ENCODE results near the gene MCRIP2.
"Not testable (repeated sequence)": the region's sequence is repeated elsewhere in the genome, so short reads cannot be mapped to it uniquely, and the experiment has no call there.

MCRIP2 gene

GRCh38 chr16:595942-596735 lies 45.5 kb upstream of the MCRIP2 start:
- Histone ChIP-seq H3K79me2 (ENCODE audit: control insufficient read depth, low read length) (peaks cover 53% of the 10 kb centered on the region), H3K4me3 (ENCODE audit: low read length) (no peak overlapping the region), H3K9me3 (ENCODE audit: control insufficient read depth, insufficient read depth, low read length) (no peaks in the 10 kb centered on the region; the same call in 1 of the 2 replicates), H3K4me1 (ENCODE audit: control insufficient read depth, low read length) (peaks cover 25% of the 10 kb centered on the region), H3K9me2 (replicated peaks; ENCODE audit: control insufficient read depth, low read length) (no peaks in the 10 kb centered on the region), H3K27ac (ENCODE audit: low read depth, low read length) (no peak overlapping the region), H3K36me3 (ENCODE audit: control insufficient read depth, low read length) (peaks cover 4% of the 10 kb centered on the region), H4K20me1 (ENCODE audit: control insufficient read depth, insufficient read depth, low read depth, low read length) (no peaks in the 10 kb centered on the region; the same call in 1 of the 2 replicates), H3K4me2 (ENCODE audit: low read length) (no peak overlapping the region), H3F3A (ENCODE audit: control insufficient read depth, insufficient read depth) (no peaks in the 10 kb centered on the region), H3K27me3 (ENCODE audit: control insufficient read depth, low read length) (no peaks in the 10 kb centered on the region)
- TF ChIP-seq EZH2phosphoT487 (IDR thresholded peaks at IDR 0.05; ENCODE audit: borderline replicate concordance, low read length) (no peak), CTCF (IDR thresholded peaks at IDR 0.05; ENCODE audit: low read depth, low read length, poor library complexity, severe bottlenecking) (no peak)

GRCh38 chr16:596736-597060 lies 44.9 kb upstream of the MCRIP2 start:
- no peaks in the 10 kb centered on the region for H3K27me3 ChIP-seq (ENCODE audit: control insufficient read depth, low read length)
- peaks cover 24% of the 10 kb centered on the region for H3K4me1 ChIP-seq (ENCODE audit: control insufficient read depth, low read length)
- H3K79me2 ChIP-seq (ENCODE audit: control insufficient read depth, low read length): peaks cover 52% of the 10 kb centered on the region
- H3F3A ChIP-seq (ENCODE audit: control insufficient read depth, insufficient read depth): no peaks in the 10 kb centered on the region
- H3K9me2 ChIP-seq (replicated peaks; ENCODE audit: control insufficient read depth, low read length): no peaks in the 10 kb centered on the region
- H3K4me3 ChIP-seq (ENCODE audit: low read length): no peak overlapping the region
- H3K36me3 ChIP-seq (ENCODE audit: control insufficient read depth, low read length): peaks cover 4% of the 10 kb centered on the region
- no peaks in the 10 kb centered on the region for H4K20me1 ChIP-seq (ENCODE audit: control insufficient read depth, insufficient read depth, low read depth, low read length)
- no peak overlapping the region for H3K27ac ChIP-seq (ENCODE audit: low read depth, low read length)
- no peaks in the 10 kb centered on the region; the same call in 1 of the 2 replicates for H3K9me3 ChIP-seq (ENCODE audit: control insufficient read depth, insufficient read depth, low read length)
- TF ChIP-seq EZH2phosphoT487 (IDR thresholded peaks at IDR 0.05; ENCODE audit: borderline replicate concordance, low read length): no peak
- no peak for TF ChIP-seq CTCF (IDR thresholded peaks at IDR 0.05; ENCODE audit: low read depth, low read length, poor library complexity, severe bottlenecking)
- H3K4me2 ChIP-seq (ENCODE audit: low read length): no peak overlapping the region

GRCh38 chr16:597655-598054 lies 44.0 kb upstream of the MCRIP2 start:
- Histone ChIP-seq H3K79me2 (ENCODE audit: control insufficient read depth, low read length) (peaks cover 42% of the 10 kb centered on the region), H3K4me1 (ENCODE audit: control insufficient read depth, low read length) (peaks cover 14% of the 10 kb centered on the region)
- not testable (repeated sequence) for H3F3A ChIP-seq (ENCODE audit: control insufficient read depth, insufficient read depth); H4K20me1 ChIP-seq (ENCODE audit: control insufficient read depth, insufficient read depth, low read depth, low read length); H3K9me3 ChIP-seq (ENCODE audit: control insufficient read depth, insufficient read depth, low read length); H3K9me2 ChIP-seq (replicated peaks; ENCODE audit: control insufficient read depth, low read length); H3K4me2 ChIP-seq (ENCODE audit: low read length); H3K27ac ChIP-seq (ENCODE audit: low read depth, low read length); H3K36me3 ChIP-seq (ENCODE audit: control insufficient read depth, low read length); H3K4me3 ChIP-seq (ENCODE audit: low read length); H3K27me3 ChIP-seq (ENCODE audit: control insufficient read depth, low read length)
